KOPT-K1 (cell line): Measurements from ENCODE around the gene LEMD1.
"Not testable (repeated sequence)": the region's sequence is repeated elsewhere in the genome, so short reads cannot be mapped to it uniquely, and the experiment has no call there.

Experiments
- H3K27ac ChIP-seq: fragments of 200-600 bp; sonication (generic); 2 replicates; pipeline ENCODE4 v1.5.1; 2016; ENCODE audit warnings: antibody characterized with exemption, mild to moderate bottlenecking, low read depth, low read length; ENCODE audit not compliant: poor library complexity, severe bottlenecking
- H3K36me3 ChIP-seq: fragments of 200-600 bp; sonication (generic); 2 replicates; pipeline ENCODE4 v1.5.1; 2017; ENCODE audit warnings: antibody characterized with exemption, mild to moderate bottlenecking, low read length, moderate library complexity; ENCODE audit not compliant: insufficient read depth
- H3K9me3 ChIP-seq: fragments of 200-600 bp; sonication (generic); 2 replicates; pipeline ENCODE4 v1.5.1; 2017; ENCODE audit warnings: antibody characterized with exemption, low read length, mild to moderate bottlenecking; ENCODE audit not compliant: insufficient read depth, poor library complexity, severe bottlenecking

Gene LEMD1

DNA sequence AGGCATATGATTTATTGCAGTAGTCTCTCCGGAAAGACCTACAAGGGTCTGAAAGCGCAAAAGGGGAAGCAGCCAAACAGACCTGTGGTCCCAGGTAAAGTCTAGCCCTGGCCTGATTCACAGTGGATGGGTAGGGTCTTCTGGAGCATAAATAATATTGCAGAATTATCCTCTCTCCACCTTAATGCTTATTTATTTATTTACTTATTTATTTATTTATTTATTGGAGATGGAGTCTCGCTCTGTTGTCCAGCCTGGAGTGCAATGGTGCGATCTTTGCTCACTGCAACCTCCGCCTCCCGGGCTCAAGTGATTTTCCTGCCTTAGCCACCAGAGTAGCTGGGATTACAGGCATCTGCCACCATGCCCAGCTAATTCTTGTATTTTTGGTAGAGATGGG, 53.4 kb downstream of the LEMD1 start:
- H3K27ac ChIP-seq = no peak overlapping the region
- H3K9me3 ChIP-seq = no peaks in the 10 kb centered on the region
- no peaks in the 10 kb centered on the region for H3K36me3 ChIP-seq

DNA sequence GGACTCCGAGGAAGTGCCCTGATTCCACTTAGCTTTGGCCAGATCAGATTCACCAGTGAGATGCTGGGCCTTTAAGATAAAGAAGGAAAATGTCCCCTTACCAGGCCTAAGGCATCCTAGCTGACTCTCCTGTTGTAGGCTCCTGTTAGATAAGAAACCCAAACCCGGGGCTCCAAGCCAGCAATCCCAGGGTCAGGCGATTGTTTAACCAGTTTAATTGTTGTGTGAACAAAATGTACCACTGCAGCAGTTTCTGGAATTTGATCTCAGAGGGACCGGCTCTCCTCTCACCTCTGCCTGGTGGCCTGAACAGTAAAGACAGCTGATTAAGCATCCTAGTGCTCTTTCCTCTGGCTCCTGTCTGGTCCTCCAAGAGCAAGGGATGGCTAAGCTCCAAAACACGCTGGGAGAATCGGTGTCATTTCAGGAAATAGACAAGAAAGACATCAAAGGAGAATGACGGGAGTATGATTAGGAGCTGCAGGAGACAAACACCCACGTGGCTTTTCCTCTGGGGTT, 55.9 kb downstream of the LEMD1 start:
- H3K36me3 ChIP-seq = no peaks in the 10 kb centered on the region
- H3K9me3 ChIP-seq = no peaks in the 10 kb centered on the region
- no peak overlapping the region for H3K27ac ChIP-seq

DNA sequence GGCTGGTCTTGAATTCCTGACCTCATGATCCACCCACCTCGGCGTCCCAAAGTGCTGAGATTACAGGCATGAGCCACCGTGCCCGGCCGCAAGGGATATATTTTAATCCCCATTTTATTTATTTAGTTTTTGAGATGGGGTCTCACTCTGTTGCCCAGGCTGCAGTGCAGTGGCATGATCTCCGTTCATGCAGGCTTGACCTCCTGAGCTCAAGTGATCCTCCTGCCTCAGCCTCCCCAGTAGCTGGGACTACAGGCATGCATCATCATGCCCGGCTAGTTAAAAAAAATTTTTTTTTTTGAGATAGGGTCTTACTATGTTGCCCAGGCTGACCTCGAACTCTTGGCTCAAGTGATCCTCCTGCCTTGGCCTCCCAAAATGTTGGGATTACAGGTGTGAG, 56.8 kb downstream of the LEMD1 start:
- not testable (repeated sequence) for H3K9me3 ChIP-seq, H3K27ac ChIP-seq, H3K36me3 ChIP-seq

- H3K9me3 ChIP-seq = no peaks in the 10 kb centered on the region
- no peak overlapping the region for H3K27ac ChIP-seq
- no peaks in the 10 kb centered on the region for H3K36me3 ChIP-seq
Observed at GRCh38 chr1:205360891-205361290, 61.0 kb downstream of the LEMD1 start.

GRCh38 chr1:205359771-205360565, 61.9 kb downstream of the LEMD1 start:
- Histone ChIP-seq H3K9me3 (no peaks in the 10 kb centered on the region), H3K36me3 (no peaks in the 10 kb centered on the region), H3K27ac (no peak overlapping the region)

- no peak overlapping the region for H3K27ac ChIP-seq
- no peaks in the 10 kb centered on the region for H3K36me3 ChIP-seq
- H3K9me3 ChIP-seq = no peaks in the 10 kb centered on the region
Observed at GRCh38 chr1:205358579-205358978, 63.3 kb downstream of the LEMD1 start.

- H3K36me3 ChIP-seq = no peaks in the 10 kb centered on the region
- H3K27ac ChIP-seq = no peak overlapping the region
- H3K9me3 ChIP-seq = no peaks in the 10 kb centered on the region
Observed at GRCh38 chr1:205357567-205357966, 64.3 kb downstream of the LEMD1 start.

GRCh38 chr1:205356440-205357139, 65.3 kb downstream of the LEMD1 start, which contains the start of gene KLHDC8A:
Gene KLHDC8A (minus strand): TSS chr1:205356922. CDS start chr1:205343604, 13,318 bp downstream.
- H3K27ac ChIP-seq = no peak within 1 kb of the TSS
- H3K9me3 ChIP-seq = no peaks in the 10 kb centered on the region
- H3K36me3 ChIP-seq = no peaks in the 10 kb centered on the region

DNA sequence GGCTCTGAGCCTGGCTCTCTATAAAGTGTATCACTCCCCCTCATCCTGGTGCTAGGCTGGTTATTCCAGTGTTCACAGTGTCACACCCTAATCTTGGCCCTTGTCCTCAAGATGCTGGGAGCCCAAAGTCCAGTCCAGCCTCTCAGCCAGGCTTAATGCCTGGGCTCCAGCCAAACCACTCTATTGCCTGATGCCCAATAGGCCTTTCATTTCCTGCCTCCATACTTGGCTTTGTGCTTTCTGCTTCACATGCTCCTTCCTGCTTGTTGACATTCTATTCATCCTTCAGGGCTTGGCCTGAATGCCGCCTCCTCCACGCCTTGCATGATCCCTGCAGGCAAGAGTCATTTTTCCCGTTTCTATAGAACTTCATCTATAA, 66.8 kb downstream of the LEMD1 start:
- Histone ChIP-seq H3K27ac (no peak overlapping the region), H3K9me3 (no peaks in the 10 kb centered on the region), H3K36me3 (no peaks in the 10 kb centered on the region)

- H3K27ac ChIP-seq = no peak overlapping the region
- no peaks in the 10 kb centered on the region for H3K36me3 ChIP-seq
- no peaks in the 10 kb centered on the region for H3K9me3 ChIP-seq
Observed at GRCh38 chr1:205354259-205355074, 67.4 kb downstream of the LEMD1 start.

- Histone ChIP-seq H3K36me3 (no peaks in the 10 kb centered on the region), H3K9me3 (no peaks in the 10 kb centered on the region), H3K27ac (no peak overlapping the region)
Observed at GRCh38 chr1:205353612-205354011, 68.2 kb downstream of the LEMD1 start.

DNA sequence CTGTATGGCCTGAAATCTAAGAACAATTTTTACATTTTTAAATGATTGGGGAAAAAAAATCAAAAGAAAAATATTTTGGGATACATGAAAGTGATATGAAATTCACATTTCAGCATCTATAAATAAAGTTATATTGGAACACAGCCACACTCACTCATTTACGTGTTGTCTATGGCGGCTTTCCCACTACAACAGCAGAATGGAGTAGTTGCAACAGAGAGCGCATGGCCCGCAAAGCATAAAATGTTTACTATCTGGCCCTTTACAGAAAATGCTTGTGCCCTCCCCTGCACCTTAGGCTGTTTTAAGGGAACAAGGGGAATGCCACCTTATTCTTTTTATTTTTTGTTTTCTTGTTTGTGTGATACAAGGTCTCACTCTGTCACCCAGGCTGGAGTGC, 68.7 kb downstream of the LEMD1 start:
- no peaks in the 10 kb centered on the region for H3K9me3 ChIP-seq
- H3K36me3 ChIP-seq = no peaks in the 10 kb centered on the region
- H3K27ac ChIP-seq = no peak overlapping the region

- no peaks in the 10 kb centered on the region for H3K36me3 ChIP-seq
- H3K27ac ChIP-seq = no peak overlapping the region
- H3K9me3 ChIP-seq = no peaks in the 10 kb centered on the region
Observed at GRCh38 chr1:205351984-205352713, 69.7 kb downstream of the LEMD1 start.

- H3K27ac ChIP-seq = no peak overlapping the region
- no peaks in the 10 kb centered on the region for H3K36me3 ChIP-seq
Observed at GRCh38 chr1:205350691-205351141, 71.1 kb downstream of the LEMD1 start.

More at GRCh38 chr1:205350691-205351141, 71.1 kb downstream of the LEMD1 start:
- H3K9me3 ChIP-seq = no peaks in the 10 kb centered on the region
